Brain microvascular endothelial cell (primary cell): Measurements from ENCODE around the gene PDCD1LG2.
A peak's percentile ranks its signal among the peaks of the same experiment; 100 is the strongest.
"Not testable (repeated sequence)": the region's sequence is repeated elsewhere in the genome, so short reads cannot be mapped to it uniquely, and the experiment has no call there.

Experiments used
- DNase-seq: peaks from one replicate; pipeline ENCODE4 v3.0.0-alpha.2; 2020
- H3K27ac ChIP-seq: fragments of 250-450 bp; sonication (Bioruptor Pico); 2 replicates; pipeline ENCODE4 v1.5.1; 2020; ENCODE audit warnings: mild to moderate bottlenecking, moderate library complexity
- H3K27me3 ChIP-seq: fragments of 250-450 bp; sonication (Bioruptor Pico); replicated peaks from 2 replicates; pipeline ENCODE4 v1.5.1; 2020; ENCODE audit warnings: mild to moderate bottlenecking
- H3K36me3 ChIP-seq: fragments of 250-450 bp; sonication (Bioruptor Pico); replicated peaks from 2 replicates; pipeline ENCODE4 v1.5.1; 2020; ENCODE audit warnings: mild to moderate bottlenecking
- H3K4me3 ChIP-seq: 2 replicates; pipeline ENCODE4 v1.5.1; 2011; ENCODE audit warnings: low read depth, mild to moderate bottlenecking, control low read depth, low read length, moderate library complexity
- CTCF ChIP-seq: IDR thresholded peaks from 2 replicates; pipeline ENCODE4 v1.5.1; 2011; ENCODE audit warnings: low read depth, mild to moderate bottlenecking, moderate library complexity, low read length, control low read depth, inconsistent platforms; ENCODE audit errors: missing control alignments
- in situ Hi-C: cut with HindIII; loops from 2 replicates; pipeline ENCODE4 v1.10.0; 2017; ENCODE audit warnings: low sequenced_read_pairs, low pct_ligation_motif_present

PDCD1LG2 gene

GRCh38 chr9:5489630-5490490 lies 20.5 kb upstream of the PDCD1LG2 start:
- no peak for DNase-seq
- no peak for TF ChIP-seq CTCF
- H3K36me3 ChIP-seq: no peaks in the 10 kb centered on the region
- in situ Hi-C loops: no loop called here
- no peak overlapping the region for H3K27ac ChIP-seq
- H3K4me3 ChIP-seq: no peak overlapping the region
- H3K27me3 ChIP-seq: no peaks in the 10 kb centered on the region

DNA sequence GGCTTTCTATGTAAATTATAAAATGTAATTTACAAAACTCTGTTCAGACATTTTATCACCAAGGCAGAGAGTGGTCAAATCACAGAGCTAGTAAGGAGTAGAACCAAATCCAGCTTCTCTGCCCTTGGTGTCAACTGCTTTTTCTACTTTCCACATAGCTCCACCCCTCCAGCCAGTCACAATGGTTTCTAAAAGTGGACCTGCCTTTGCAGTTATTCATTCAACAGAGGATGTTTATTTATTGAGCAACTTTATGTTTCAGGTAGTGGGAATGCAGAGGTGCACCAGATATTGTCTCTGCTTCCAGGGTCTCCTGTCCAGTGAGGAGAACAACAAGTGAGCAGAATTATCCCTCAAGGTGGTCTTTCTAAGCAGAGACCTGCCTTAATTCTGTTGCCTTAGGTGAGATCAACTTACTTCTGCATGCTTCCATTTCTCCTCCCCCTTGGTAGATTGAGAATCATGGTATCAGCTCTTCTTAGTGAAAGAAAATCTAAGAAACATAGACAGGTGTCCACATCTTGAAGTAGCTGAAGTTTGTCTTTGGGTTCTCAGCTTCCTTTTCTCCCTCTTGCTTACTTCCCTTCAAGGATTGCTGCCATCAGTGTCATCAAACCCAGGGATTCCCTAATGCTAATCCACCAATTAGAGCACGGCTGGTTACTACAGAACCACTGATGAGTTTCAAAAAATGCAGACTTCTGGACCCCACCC lies 17.2 kb upstream of the PDCD1LG2 start:
- DNase-seq: no peak
- TF ChIP-seq CTCF: no peak
- Histone ChIP-seq H3K4me3 (no peak overlapping the region), H3K27ac (no peak overlapping the region), H3K27me3 (no peaks in the 10 kb centered on the region), H3K36me3 (no peaks in the 10 kb centered on the region)
- in situ Hi-C loops: no loop called here

DNA sequence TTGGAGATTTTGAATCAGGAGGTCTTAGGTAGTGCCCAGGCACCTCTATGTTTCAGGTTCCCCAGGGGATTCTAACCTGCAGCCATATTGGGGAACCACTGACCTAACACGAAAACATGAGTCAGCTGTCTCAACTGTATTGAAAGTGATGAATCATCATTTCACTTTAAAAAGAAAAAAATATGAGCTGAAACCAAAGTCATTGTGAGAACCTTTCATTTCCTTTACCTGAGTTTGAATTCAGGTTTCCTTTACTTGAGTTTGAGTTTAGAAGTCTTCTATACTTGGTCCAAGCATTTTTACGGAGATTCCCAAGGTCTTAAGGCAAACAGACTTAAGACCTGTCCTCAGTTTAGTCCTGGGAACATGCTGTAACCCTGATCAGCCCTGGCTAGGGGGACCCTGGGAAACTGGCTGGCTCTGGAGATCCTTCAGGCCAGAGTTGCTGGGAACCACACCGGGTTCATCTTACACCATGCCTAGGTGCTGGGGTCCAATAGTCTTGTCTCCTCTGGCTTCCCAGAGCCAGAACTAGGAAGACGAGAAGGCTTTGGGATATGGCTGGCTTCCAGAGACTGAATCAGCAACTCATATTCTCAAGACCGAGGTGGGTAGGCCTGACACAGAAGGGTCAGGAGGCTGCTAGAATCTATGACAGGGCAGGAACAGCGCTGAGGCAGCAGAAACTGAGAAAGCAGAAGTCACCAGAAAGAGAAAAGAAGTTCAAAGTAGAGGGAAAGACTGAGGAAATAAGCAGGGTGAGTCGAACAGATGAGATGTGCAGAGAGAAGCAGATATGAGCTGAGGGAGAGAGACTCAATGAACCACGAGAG lies 16.4 kb upstream of the PDCD1LG2 start:
- no peaks in the 10 kb centered on the region for H3K27me3 ChIP-seq
- in situ Hi-C loops: no loop called here
- no peaks in the 10 kb centered on the region for H3K36me3 ChIP-seq
- H3K4me3 ChIP-seq: no peak overlapping the region
- H3K27ac ChIP-seq: peak overlapping the region; percentile 78
- TF ChIP-seq CTCF: no peak
- peak; percentile 89 for DNase-seq

DNA sequence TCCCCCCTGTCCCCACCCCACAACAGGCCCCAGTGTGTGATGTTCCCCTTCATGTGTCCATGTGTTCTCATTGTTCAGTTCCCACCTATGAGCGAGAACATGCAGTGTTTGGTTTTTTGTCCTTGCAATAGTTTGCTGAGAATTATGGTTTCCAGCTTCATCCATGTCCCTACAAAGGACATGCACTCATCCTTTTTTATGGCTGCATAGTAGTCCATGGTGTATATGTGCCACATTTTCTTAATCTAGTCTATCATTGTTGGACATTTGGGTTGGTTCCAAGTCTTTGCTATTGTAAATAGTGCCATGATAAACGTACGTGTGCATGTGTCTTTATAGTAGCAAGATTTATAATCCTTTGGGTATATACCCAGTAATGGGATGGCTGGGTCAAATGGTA lies 15.6 kb upstream of the PDCD1LG2 start:
- H3K4me3 ChIP-seq, H3K27me3 ChIP-seq, H3K27ac ChIP-seq, in situ Hi-C loops, H3K36me3 ChIP-seq, DNase-seq: not testable (repeated sequence)

- H3K27ac ChIP-seq: no peak overlapping the region
Measured at GRCh38 chr9:5499157-5499556, 11.2 kb upstream of the PDCD1LG2 start.

More at GRCh38 chr9:5499157-5499556, 11.2 kb upstream of the PDCD1LG2 start:
- no peak for TF ChIP-seq CTCF
- no peak overlapping the region for H3K4me3 ChIP-seq
- in situ Hi-C loops: no loop called here
- no peaks in the 10 kb centered on the region for H3K36me3 ChIP-seq
- DNase-seq: no peak
- no peaks in the 10 kb centered on the region for H3K27me3 ChIP-seq
